ENCODE results near the gene CDC16.

DNA sequence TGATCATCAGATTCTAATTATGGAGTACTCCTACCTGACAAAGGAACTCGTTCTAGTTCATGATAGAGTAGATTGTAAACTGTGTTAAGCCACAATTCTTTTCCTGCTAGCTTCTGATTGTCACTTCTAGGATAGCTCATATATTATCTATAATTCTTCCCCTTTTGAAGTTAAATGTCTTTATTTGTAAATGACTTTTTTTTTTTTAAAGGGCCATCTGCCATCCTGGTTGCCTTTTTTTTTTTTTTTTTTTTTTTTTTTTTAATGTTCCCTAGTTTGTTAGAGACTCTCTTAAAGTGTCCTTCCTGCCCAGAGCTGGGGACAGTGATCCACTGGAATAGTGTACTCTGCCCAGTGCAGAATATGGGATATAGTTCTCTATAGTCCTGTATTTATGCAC lies 83.9 kb downstream of the CDC16 start:
- TF ChIP-seq, protein P1, sequence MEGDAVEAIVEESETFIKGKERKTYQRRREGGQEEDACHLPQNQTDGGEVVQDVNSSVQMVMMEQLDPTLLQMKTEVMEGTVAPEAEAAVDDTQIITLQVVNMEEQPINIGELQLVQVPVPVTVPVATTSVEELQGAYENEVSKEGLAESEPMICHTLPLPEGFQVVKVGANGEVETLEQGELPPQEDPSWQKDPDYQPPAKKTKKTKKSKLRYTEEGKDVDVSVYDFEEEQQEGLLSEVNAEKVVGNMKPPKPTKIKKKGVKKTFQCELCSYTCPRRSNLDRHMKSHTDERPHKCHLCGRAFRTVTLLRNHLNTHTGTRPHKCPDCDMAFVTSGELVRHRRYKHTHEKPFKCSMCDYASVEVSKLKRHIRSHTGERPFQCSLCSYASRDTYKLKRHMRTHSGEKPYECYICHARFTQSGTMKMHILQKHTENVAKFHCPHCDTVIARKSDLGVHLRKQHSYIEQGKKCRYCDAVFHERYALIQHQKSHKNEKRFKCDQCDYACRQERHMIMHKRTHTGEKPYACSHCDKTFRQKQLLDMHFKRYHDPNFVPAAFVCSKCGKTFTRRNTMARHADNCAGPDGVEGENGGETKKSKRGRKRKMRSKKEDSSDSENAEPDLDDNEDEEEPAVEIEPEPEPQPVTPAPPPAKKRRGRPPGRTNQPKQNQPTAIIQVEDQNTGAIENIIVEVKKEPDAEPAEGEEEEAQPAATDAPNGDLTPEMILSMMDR (conservative IDR thresholded peaks at IDR 0.05; ENCODE audit: low read length) = no peak
- no peak for TF ChIP-seq EZH2phosphoT487 (IDR thresholded peaks at IDR 0.05; ENCODE audit: borderline replicate concordance, low read depth, low read length)
